OCI-LY1 (cell line): Measurements from ENCODE around the gene TMEM119.
"Not testable (repeated sequence)": the region's sequence is repeated elsewhere in the genome, so short reads cannot be mapped to it uniquely, and the experiment has no call there.

ENCODE experiments used
- H2AFZ ChIP-seq: fragments of 200-600 bp; sonication (generic), shearing (Covaris generic); 2 replicates; pipeline ENCODE4 v1.6.0; 2014; ENCODE audit warnings: antibody characterized with exemption, mild to moderate bottlenecking, low read length
- H3F3A ChIP-seq: fragments of 200-600 bp; sonication (generic), shearing (Covaris generic); 2 replicates; pipeline ENCODE4 v1.6.0; 2014; ENCODE audit warnings: mild to moderate bottlenecking, antibody characterized with exemption, low read length, moderate library complexity; ENCODE audit not compliant: insufficient read depth
- H3K27ac ChIP-seq: fragments of 200-600 bp; sonication (generic); 2 replicates; pipeline ENCODE4 v1.5.1; 2014; ENCODE audit warnings: low read length, mixed run types, mild to moderate bottlenecking, low read depth; ENCODE audit not compliant: poor library complexity, severe bottlenecking
- H3K27me3 ChIP-seq: fragments of 200-600 bp; sonication (generic); 2 replicates; pipeline ENCODE4 v1.6.0; 2014; ENCODE audit warnings: antibody characterized with exemption, mild to moderate bottlenecking, low read length, moderate library complexity; ENCODE audit not compliant: insufficient read depth
- H3K36me3 ChIP-seq: fragments of 200-600 bp; sonication (generic); 2 replicates; pipeline ENCODE4 v1.6.1; 2014; ENCODE audit warnings: mild to moderate bottlenecking, antibody characterized with exemption, low read length, moderate library complexity, mixed read lengths; ENCODE audit not compliant: insufficient read depth
- H3K4me1 ChIP-seq: fragments of 200-600 bp; sonication (generic); 2 replicates; pipeline ENCODE4 v1.5.1; 2014; ENCODE audit warnings: mild to moderate bottlenecking, low read length, moderate library complexity; ENCODE audit not compliant: insufficient read depth, severe bottlenecking
- H3K4me2 ChIP-seq: fragments of 200-600 bp; sonication (generic), shearing (Covaris generic); 2 replicates; pipeline ENCODE4 v1.6.1; 2014; ENCODE audit warnings: low read length
- H3K4me3 ChIP-seq: fragments of 200-600 bp; sonication (generic); 2 replicates; pipeline ENCODE4 v1.5.1; 2014; ENCODE audit warnings: low read length, low read depth, mild to moderate bottlenecking, mixed read lengths; ENCODE audit not compliant: poor library complexity, severe bottlenecking
- H3K79me2 ChIP-seq: fragments of 200-600 bp; shearing (Covaris generic); 2 replicates; pipeline ENCODE4 v1.6.1; 2016; ENCODE audit warnings: mixed run types, low read length, mixed read lengths; ENCODE audit not compliant: insufficient read depth
- H3K9ac ChIP-seq: fragments of 200-600 bp; sonication (generic), shearing (Covaris generic); 2 replicates; pipeline ENCODE4 v1.6.1; 2014; ENCODE audit warnings: mild to moderate bottlenecking, low read length, mixed read lengths
- H3K9me2 ChIP-seq: fragments of 200-600 bp; sonication (generic), shearing (Covaris generic); 2 replicates; pipeline ENCODE4 v1.6.1; 2014; ENCODE audit warnings: low read depth, mild to moderate bottlenecking, low read length, mixed read lengths
- H3K9me3 ChIP-seq: fragments of 200-600 bp; shearing (Covaris generic); 2 replicates; pipeline ENCODE4 v1.6.1; 2014; ENCODE audit warnings: low read length, mixed read lengths
- H4K20me1 ChIP-seq: fragments of 200-600 bp; sonication (generic), shearing (Covaris generic); 2 replicates; pipeline ENCODE4 v1.6.0; 2016; ENCODE audit warnings: mild to moderate bottlenecking, low read length; ENCODE audit not compliant: insufficient read depth
- EZH2 ChIP-seq: fragments of 200-600 bp; sonication (generic), shearing (Covaris generic); IDR thresholded peaks from 2 replicates; pipeline ENCODE4 v1.8.0; 2017; ENCODE audit warnings: borderline replicate concordance, mixed run types, mild to moderate bottlenecking, antibody characterized with exemption, low read length, moderate library complexity, mixed read lengths
- TF ChIP-seq, protein P1 (sequence below): fragments of 200-600 bp; sonication (generic), shearing (Covaris generic); IDR thresholded peaks from 2 replicates; pipeline ENCODE4 v1.5.1; 2017; ENCODE audit warnings: mild to moderate bottlenecking, antibody characterized with exemption, low read length, moderate library complexity, mixed read lengths

TMEM119 gene

DNA sequence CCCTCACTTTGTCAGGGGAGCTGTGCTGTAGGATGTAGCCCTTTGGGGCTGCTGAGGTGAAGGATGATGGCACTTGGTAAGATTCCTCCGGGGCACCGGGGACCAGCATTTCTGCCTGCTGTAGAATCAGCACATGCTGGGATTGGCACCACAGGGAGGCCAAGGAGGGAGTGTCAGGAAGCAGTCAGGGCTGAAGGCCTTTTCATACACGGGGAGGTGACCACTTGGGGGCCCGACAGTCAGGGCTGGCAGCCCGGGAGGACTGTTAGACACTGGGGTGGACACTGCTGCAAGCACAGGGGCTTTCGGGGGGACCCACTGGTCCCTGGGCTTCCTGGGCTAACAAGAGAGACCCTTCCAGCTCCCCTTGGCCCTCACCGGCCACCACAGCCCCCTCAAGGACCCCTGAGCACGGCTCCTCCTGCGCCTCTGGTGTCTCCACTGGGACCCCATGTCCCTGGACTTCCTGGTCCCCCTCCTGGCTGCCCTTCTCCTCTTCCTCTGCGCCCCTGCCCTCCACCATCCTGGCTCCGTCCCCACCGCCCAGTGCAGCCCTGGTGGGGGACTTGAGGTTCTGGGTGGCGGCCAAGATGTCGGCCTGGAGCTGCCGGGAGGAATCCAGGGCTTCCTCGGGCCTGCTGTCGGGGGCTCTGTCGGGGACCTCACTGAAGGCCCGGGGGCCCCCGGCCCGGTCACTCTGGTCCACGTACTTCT lies 6.5 kb downstream of the TMEM119 start:
- Histone ChIP-seq H3K9ac (no peak overlapping the region), H3K4me2 (no peak overlapping the region), H2AFZ (no peak overlapping the region), H3F3A (no peaks in the 10 kb centered on the region), H3K4me1 (no peaks in the 10 kb centered on the region), H3K4me3 (no peak overlapping the region), H3K79me2 (no peaks in the 10 kb centered on the region), H3K27me3 (no peaks in the 10 kb centered on the region), H4K20me1 (no peaks in the 10 kb centered on the region), H3K36me3 (no peaks in the 10 kb centered on the region), H3K9me3 (no peaks in the 10 kb centered on the region), H3K9me2 (no peaks in the 10 kb centered on the region), H3K27ac (no peak overlapping the region)
- TF ChIP-seq, protein P1, sequence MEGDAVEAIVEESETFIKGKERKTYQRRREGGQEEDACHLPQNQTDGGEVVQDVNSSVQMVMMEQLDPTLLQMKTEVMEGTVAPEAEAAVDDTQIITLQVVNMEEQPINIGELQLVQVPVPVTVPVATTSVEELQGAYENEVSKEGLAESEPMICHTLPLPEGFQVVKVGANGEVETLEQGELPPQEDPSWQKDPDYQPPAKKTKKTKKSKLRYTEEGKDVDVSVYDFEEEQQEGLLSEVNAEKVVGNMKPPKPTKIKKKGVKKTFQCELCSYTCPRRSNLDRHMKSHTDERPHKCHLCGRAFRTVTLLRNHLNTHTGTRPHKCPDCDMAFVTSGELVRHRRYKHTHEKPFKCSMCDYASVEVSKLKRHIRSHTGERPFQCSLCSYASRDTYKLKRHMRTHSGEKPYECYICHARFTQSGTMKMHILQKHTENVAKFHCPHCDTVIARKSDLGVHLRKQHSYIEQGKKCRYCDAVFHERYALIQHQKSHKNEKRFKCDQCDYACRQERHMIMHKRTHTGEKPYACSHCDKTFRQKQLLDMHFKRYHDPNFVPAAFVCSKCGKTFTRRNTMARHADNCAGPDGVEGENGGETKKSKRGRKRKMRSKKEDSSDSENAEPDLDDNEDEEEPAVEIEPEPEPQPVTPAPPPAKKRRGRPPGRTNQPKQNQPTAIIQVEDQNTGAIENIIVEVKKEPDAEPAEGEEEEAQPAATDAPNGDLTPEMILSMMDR = no peak
- no peak for TF ChIP-seq EZH2

DNA sequence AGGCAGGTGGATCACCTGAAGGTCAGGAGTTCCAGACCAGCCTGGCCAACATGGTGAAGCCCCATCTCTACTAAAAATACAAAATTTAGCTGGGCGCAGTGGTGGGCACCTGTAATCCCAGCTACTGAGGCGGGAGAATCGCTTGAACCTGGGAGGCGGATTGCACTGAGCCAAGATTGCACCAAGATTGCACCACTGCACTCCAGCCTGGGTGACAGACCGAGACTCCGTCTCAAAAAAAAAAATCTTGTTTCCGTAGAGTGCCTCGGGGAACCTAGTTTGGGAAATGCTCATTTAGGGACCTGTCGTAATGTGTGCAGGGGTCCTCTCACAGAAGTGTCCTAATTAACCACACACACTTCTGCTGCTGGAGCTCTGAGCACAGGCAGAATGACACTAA lies 7.4 kb downstream of the TMEM119 start:
- H3K4me1 ChIP-seq, H4K20me1 ChIP-seq, H3K4me3 ChIP-seq: not testable (repeated sequence)

DNA sequence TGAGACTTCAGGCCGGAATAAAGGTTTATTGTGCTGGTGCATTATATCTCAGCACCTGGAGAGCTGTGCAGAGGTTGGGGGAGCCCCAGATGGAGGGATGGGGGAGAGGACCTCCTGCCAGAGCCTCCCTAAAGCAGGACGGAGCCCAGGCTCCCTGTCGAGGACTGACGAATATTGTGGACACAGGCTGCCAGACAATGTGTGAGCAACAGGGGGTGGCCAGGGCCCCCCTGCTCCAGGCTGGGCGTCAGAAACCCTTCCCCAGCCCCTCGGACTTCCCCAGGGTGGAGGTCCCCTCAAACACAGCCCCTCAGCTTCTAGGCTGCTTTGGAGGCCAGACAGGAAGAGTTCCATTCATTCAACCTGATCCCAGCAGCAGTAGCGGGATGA lies 8.0 kb downstream of the TMEM119 start:
- no peak overlapping the region for H2AFZ ChIP-seq
- H4K20me1 ChIP-seq = no peaks in the 10 kb centered on the region
- H3K9ac ChIP-seq = no peak overlapping the region
- no peak overlapping the region for H3K4me2 ChIP-seq
- TF ChIP-seq, protein P1 = no peak
- TF ChIP-seq EZH2 = no peak
- no peaks in the 10 kb centered on the region for H3K36me3 ChIP-seq
- H3K9me3 ChIP-seq = no peaks in the 10 kb centered on the region
- no peaks in the 10 kb centered on the region for H3K79me2 ChIP-seq
- no peaks in the 10 kb centered on the region for H3K9me2 ChIP-seq
- no peaks in the 10 kb centered on the region for H3K4me1 ChIP-seq
- H3K27ac ChIP-seq = no peak overlapping the region
- H3F3A ChIP-seq = no peaks in the 10 kb centered on the region
- H3K27me3 ChIP-seq = no peaks in the 10 kb centered on the region
- no peak overlapping the region for H3K4me3 ChIP-seq

More for the DNA sequence above, 7.4 kb downstream of the TMEM119 start:
- H3K79me2 ChIP-seq, H3K27ac ChIP-seq, H3K36me3 ChIP-seq, H3K27me3 ChIP-seq, H3K4me2 ChIP-seq, H2AFZ ChIP-seq, H3K9me3 ChIP-seq, H3K9ac ChIP-seq, H3K9me2 ChIP-seq, H3F3A ChIP-seq: not testable (repeated sequence)
